Gastrocnemius medialis (tissue), 4 donors: ENCODE measurements around the gene FKBP4. TPM values are rescaled to one million over a fixed set of nuclear protein-coding genes. Genes with fewer than 3 reads are reported as not detected.

Source experiments
- ATAC-seq, 2 donors: fragments of 150-250 bp; one replicate each; pipeline ENCODE4 v1.9.1; 2016
- DNase-seq, 2 donors: peaks; one replicate each; pipeline ENCODE4 v3.0.0-alpha.2; 2019
- H3K27ac ChIP-seq, 4 donors: fragments of 200-600 bp; sonication (generic); 1 replicate in 1 of 4; 2 replicates in 3 of 4; pipeline ENCODE4 v1.5.1; 2016 to 2018; ENCODE audit warnings: mild to moderate bottlenecking in 2 of 4, moderate library complexity in 1 of 4
- H3K27me3 ChIP-seq, 3 donors: fragments of 200-600 bp; sonication (generic) in 2 of 3; 1 replicate in 1 of 3; 2 replicates in 2 of 3; pipeline versions ENCODE4 v1.5.1 to v1.6.0; 2016 to 2019; ENCODE audit warnings: mild to moderate bottlenecking in 1 of 3, moderate library complexity in 1 of 3
- H3K36me3 ChIP-seq, 2 donors: fragments of 200-600 bp; sonication (generic) in 1 of 2; one replicate each; pipeline ENCODE4 v1.5.1; 2017 to 2018
- H3K4me1 ChIP-seq, 2 donors: fragments of 200-600 bp; sonication (generic) in 1 of 2; one replicate each; pipeline ENCODE4 v1.5.1; 2016 to 2017; ENCODE audit warnings: mild to moderate bottlenecking in 2 of 2
- H3K4me3 ChIP-seq, 4 donors: fragments of 200-600 bp; sonication (generic) in 3 of 4; 1 replicate in 1 of 4; 2 replicates in 3 of 4; pipeline ENCODE4 v1.5.1; 2016 to 2019; ENCODE audit warnings: mild to moderate bottlenecking in 2 of 4
- H3K9me3 ChIP-seq, 3 donors: fragments of 200-600 bp; sonication (generic) in 2 of 3; 1 replicate in 1 of 3; 2 replicates in 2 of 3; pipeline ENCODE4 v1.5.1; 2016 to 2019
- CTCF ChIP-seq, 5 experiments: fragments of 450-650 bp in 3 of 5; fragments of 200-600 bp in 2 of 5; sonication (generic) in 2 of 5; IDR thresholded peaks in 4 of 5; conservative IDR thresholded peaks in 1 of 5; 1 replicate in 4 of 5; 2 replicates in 1 of 5; pipeline ENCODE4 v1.5.1; 2016 to 2019; ENCODE audit warnings: antibody characterized with exemption in 5 of 5, mild to moderate bottlenecking in 3 of 5, moderate library complexity in 3 of 5
- POLR2A ChIP-seq, 2 donors: fragments of 450-650 bp; IDR thresholded peaks; one replicate each; pipeline ENCODE4 v1.6.1; 2017; ENCODE audit warnings: antibody characterized with exemption in 2 of 2, mild to moderate bottlenecking in 2 of 2, moderate library complexity in 2 of 2
- in situ Hi-C, 4 donors: fragments of 200-750 bp; cut with MboI; loops; one replicate each; pipeline versions ENCODE4 v1.15.0 to v1.8.0; 2017; ENCODE audit warnings: low sequenced_read_pairs in 4 of 4
- intact Hi-C: fragments of 100-400 bp; cut with DNase I; formaldehyde crosslinking; loops from one replicate; pipeline ENCODE4 v1.15.1; 2023; ENCODE audit warnings: low total_unique reads
- total RNA-seq, 4 donors: library from RNA; depleted of rRNA; stranded (reverse); fragments of >200 nt; gene quantifications; one replicate each; pipeline versions ENCODE4 v1.1.0 to v1.2.3, GENCODE V29; 2016

FKBP4 gene
- total RNA-seq, 4 donors from 2014 or later, result 41.9 to 96.0 (median 53.0) TPM

- Histone ChIP-seq H3K4me3 (no peak overlapping the region), H3K27me3 (no peaks in the 10 kb centered on the region), H3K4me1 (no peaks in the 10 kb centered on the region), H3K36me3 (no peaks in the 10 kb centered on the region), H3K9me3 (no peaks in the 10 kb centered on the region), H3K27ac (peak overlapping the region in 1 of 4 donors; percentile 25)
- ATAC-seq (peak in 1 of 2 donors; percentile 18), DNase-seq (no peak)
- no peak for TF ChIP-seq POLR2A (IDR thresholded peaks at IDR 0.05)
- no peak for TF ChIP-seq CTCF (IDR thresholded peaks at IDR 0.05 in 4 of 5, conservative IDR thresholded peaks at IDR 0.05 in 1 of 5)
- in situ Hi-C loops (no loop called here), intact Hi-C loops (no loop called here)
Measured at GRCh38 chr12:2842948-2843347, 48.2 kb downstream of the FKBP4 start.

GRCh38 chr12:2844786-2845185 is 50.0 kb downstream of the FKBP4 start:
- H3K27me3 ChIP-seq, result no peaks in the 10 kb centered on the region
- no peak overlapping the region for H3K4me3 ChIP-seq
- ATAC-seq (no peak), DNase-seq (no peak)
- in situ Hi-C loops, result no loop called here
- intact Hi-C loops, result no loop called here
- no peak for TF ChIP-seq POLR2A (IDR thresholded peaks at IDR 0.05)
- no peak for TF ChIP-seq CTCF (IDR thresholded peaks at IDR 0.05 in 4 of 5, conservative IDR thresholded peaks at IDR 0.05 in 1 of 5)
- H3K27ac ChIP-seq, result peak overlapping the region in 3 of 4 donors; percentile 5 to 52 (median 33)
- no peaks in the 10 kb centered on the region for H3K4me1 ChIP-seq
- no peaks in the 10 kb centered on the region for H3K9me3 ChIP-seq
- H3K36me3 ChIP-seq, result no peaks in the 10 kb centered on the region

- DNase-seq (no peak), ATAC-seq (peak in 1 of 2 donors; percentile 28)
- no peaks in the 10 kb centered on the region for H3K36me3 ChIP-seq
- in situ Hi-C loops (no loop called here), intact Hi-C loops (no loop called here)
- H3K27ac ChIP-seq, result peak overlapping the region in 2 of 4 donors; percentile 33 to 52
- no peaks in the 10 kb centered on the region for H3K4me1 ChIP-seq
- TF ChIP-seq CTCF (IDR thresholded peaks at IDR 0.05 in 4 of 5, conservative IDR thresholded peaks at IDR 0.05 in 1 of 5) (no peak), POLR2A (IDR thresholded peaks at IDR 0.05) (no peak)
- H3K9me3 ChIP-seq, result no peaks in the 10 kb centered on the region
- H3K4me3 ChIP-seq, result no peak overlapping the region
- no peaks in the 10 kb centered on the region for H3K27me3 ChIP-seq
Measured at GRCh38 chr12:2845280-2845679, 50.5 kb downstream of the FKBP4 start.

GRCh38 chr12:2851931-2852330 is 57.2 kb downstream of the FKBP4 start:
- intact Hi-C loops, result loop anchor here (10.0 kb wide), 1 partner anchor 193 kb away; no protein-coding TSS in a partner anchor
- in situ Hi-C loops, result loop anchor here in 1 of 4 donors (10.0 kb wide), 1 partner anchor 183 kb away; no protein-coding TSS in a partner anchor
- Histone ChIP-seq H3K4me3 (no peak overlapping the region), H3K27me3 (no peaks in the 10 kb centered on the region), H3K9me3 (no peaks in the 10 kb centered on the region), H3K27ac (no peak overlapping the region), H3K36me3 (no peaks in the 10 kb centered on the region), H3K4me1 (no peaks in the 10 kb centered on the region)
- ATAC-seq (no peak), DNase-seq (no peak)
- TF ChIP-seq POLR2A (IDR thresholded peaks at IDR 0.05), result no peak
- TF ChIP-seq CTCF (IDR thresholded peaks at IDR 0.05 in 4 of 5, conservative IDR thresholded peaks at IDR 0.05 in 1 of 5), result no peak

DNA sequence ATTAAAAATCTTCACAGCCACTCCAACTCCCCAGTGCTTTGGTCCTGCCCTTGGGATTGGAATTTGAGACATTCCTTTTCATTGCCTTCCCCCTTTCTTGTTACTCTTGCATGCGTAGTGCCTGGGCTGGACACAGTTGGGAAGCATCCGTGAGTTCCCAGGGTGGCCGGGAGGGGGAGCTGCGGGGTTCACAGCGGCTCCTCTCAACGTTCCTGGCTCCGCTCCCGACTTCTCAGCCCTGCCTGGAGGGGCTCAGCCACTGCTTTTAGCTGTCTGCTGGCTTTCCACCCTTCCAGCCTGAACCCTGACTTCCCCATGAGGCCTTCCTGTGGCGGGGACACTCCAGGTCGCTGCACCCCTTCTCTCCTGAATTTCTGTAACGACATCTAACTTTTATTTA is 58.9 kb downstream of the FKBP4 start:
- H3K27ac ChIP-seq, result no peak overlapping the region
- DNase-seq (peak; percentile 53 to 72), ATAC-seq (peak; percentile 51 to 70)
- TF ChIP-seq POLR2A (IDR thresholded peaks at IDR 0.05), result no peak
- TF ChIP-seq CTCF (IDR thresholded peaks at IDR 0.05 in 4 of 5, conservative IDR thresholded peaks at IDR 0.05 in 1 of 5), result peak; percentile 71 to 90 (median 77)
- intact Hi-C loops, result loop anchor here (1.0 to 10.0 kb wide), 2 partner anchors 91 to 191 kb away; no protein-coding TSS in a partner anchor
- no peak overlapping the region for H3K4me3 ChIP-seq
- no peaks in the 10 kb centered on the region for H3K36me3 ChIP-seq
- in situ Hi-C loops, result loop anchor here in 1 of 4 donors (10.0 kb wide), 1 partner anchor 181 kb away; no protein-coding TSS in a partner anchor
- no peaks in the 10 kb centered on the region for H3K27me3 ChIP-seq
- H3K9me3 ChIP-seq, result no peaks in the 10 kb centered on the region
- H3K4me1 ChIP-seq, result peaks cover 5 to 12% of the 10 kb centered on the region in 2 donors
